Lower leg skin (tissue), 4 donors: ENCODE results near the gene SLC34A1. TPM values are rescaled to one million over a fixed set of nuclear protein-coding genes. Genes with fewer than 3 reads are reported as not detected.
A peak's percentile ranks its signal among the peaks of the same experiment; 100 is the strongest.

Source experiments
- DNase-seq, 2 donors: peaks; one replicate each; pipeline ENCODE4 v3.0.0-alpha.2; 2019; ENCODE audit warnings: low spot score in 2 of 2
- H3K4me3 ChIP-seq: fragments of 200-600 bp; sonication (generic); 2 replicates; pipeline ENCODE4 v1.5.1; 2017; ENCODE audit warnings: mild to moderate bottlenecking, low read depth; ENCODE audit not compliant: poor library complexity, severe bottlenecking
- POLR2A ChIP-seq, 2 donors: fragments of 450-650 bp; IDR thresholded peaks; one replicate each; pipeline ENCODE4 v1.6.1; 2016 to 2017; ENCODE audit warnings: antibody characterized with exemption in 2 of 2, mild to moderate bottlenecking in 1 of 2, moderate library complexity in 1 of 2
- WGBS, 2 donors: methylation state at CpG; one replicate each; pipeline ENCODE4 v1.1.5; 2018; 5-methylcytosine and 5-hydroxymethylcytosine counted together
- intact Hi-C: fragments of 100-400 bp; cut with DNase I; formaldehyde crosslinking; loops from one replicate; pipeline ENCODE4 v1.15.0; 2023; ENCODE audit warnings: low total_unique reads
- total RNA-seq, 4 donors: library from RNA; depleted of rRNA; stranded (reverse); fragments of >200 nt; gene quantifications; one replicate each; pipeline ENCODE4 v1.1.0, GENCODE V29; 2016
- TF ChIP-seq, protein P1 (sequence below), 3 donors: fragments of 450-650 bp; IDR thresholded peaks; one replicate each; pipeline ENCODE4 v1.5.1; 2016; ENCODE audit warnings: antibody characterized with exemption in 3 of 3, mild to moderate bottlenecking in 3 of 3, moderate library complexity in 2 of 3

Gene SLC34A1
- total RNA-seq, 4 donors from 2014 or later = 0.12 to 0.39 TPM; not detected in 2

DNA sequence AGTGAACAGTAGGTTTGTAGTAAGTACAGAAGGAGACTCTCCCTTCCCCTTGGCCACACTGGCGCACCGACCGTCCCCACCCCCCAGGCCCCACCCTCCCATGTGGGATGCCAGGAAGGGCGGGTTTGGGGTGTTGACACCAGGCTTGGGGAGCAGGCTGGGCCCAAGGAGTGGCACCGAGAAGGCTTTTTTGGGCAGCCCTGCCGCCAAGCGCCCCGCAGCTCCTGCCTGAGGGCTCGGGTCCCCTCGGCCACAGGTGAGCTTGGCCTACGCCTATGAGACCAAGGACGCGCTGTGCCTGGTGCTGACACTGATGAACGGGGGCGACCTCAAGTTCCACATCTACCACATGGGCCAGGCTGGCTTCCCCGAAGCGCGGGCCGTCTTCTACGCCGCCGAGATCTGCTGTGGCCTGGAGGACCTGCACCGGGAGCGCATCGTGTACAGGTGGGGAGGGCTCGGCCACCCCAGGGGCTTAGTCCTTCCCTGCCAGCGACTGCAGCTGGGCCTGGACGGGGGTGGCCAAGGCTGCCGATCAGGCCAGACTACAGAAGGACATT, 49.5 kb downstream of the SLC34A1 start:
- intact Hi-C loops = no loop called here
- 43 to 68% methylated on average over 11 to 23 of the region's 29 CpGs for WGBS, 2 donors
- TF ChIP-seq, protein P1, sequence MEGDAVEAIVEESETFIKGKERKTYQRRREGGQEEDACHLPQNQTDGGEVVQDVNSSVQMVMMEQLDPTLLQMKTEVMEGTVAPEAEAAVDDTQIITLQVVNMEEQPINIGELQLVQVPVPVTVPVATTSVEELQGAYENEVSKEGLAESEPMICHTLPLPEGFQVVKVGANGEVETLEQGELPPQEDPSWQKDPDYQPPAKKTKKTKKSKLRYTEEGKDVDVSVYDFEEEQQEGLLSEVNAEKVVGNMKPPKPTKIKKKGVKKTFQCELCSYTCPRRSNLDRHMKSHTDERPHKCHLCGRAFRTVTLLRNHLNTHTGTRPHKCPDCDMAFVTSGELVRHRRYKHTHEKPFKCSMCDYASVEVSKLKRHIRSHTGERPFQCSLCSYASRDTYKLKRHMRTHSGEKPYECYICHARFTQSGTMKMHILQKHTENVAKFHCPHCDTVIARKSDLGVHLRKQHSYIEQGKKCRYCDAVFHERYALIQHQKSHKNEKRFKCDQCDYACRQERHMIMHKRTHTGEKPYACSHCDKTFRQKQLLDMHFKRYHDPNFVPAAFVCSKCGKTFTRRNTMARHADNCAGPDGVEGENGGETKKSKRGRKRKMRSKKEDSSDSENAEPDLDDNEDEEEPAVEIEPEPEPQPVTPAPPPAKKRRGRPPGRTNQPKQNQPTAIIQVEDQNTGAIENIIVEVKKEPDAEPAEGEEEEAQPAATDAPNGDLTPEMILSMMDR (IDR thresholded peaks at IDR 0.05) = no peak
- no peak for TF ChIP-seq POLR2A (IDR thresholded peaks at IDR 0.05)
- peak in 1 of 2 donors; percentile 48 for DNase-seq
- no peak overlapping the region for H3K4me3 ChIP-seq

- TF ChIP-seq POLR2A (IDR thresholded peaks at IDR 0.05) = no peak
- TF ChIP-seq, protein P1 (IDR thresholded peaks at IDR 0.05) = no peak
- WGBS, 2 donors = 51 to 58% methylated on average over 7 to 8 of the region's 8 CpGs
- intact Hi-C loops = no loop called here
These were observed 50.2 kb downstream of the SLC34A1 start for GRCh38 chr5:177434437-177434836.

DNA sequence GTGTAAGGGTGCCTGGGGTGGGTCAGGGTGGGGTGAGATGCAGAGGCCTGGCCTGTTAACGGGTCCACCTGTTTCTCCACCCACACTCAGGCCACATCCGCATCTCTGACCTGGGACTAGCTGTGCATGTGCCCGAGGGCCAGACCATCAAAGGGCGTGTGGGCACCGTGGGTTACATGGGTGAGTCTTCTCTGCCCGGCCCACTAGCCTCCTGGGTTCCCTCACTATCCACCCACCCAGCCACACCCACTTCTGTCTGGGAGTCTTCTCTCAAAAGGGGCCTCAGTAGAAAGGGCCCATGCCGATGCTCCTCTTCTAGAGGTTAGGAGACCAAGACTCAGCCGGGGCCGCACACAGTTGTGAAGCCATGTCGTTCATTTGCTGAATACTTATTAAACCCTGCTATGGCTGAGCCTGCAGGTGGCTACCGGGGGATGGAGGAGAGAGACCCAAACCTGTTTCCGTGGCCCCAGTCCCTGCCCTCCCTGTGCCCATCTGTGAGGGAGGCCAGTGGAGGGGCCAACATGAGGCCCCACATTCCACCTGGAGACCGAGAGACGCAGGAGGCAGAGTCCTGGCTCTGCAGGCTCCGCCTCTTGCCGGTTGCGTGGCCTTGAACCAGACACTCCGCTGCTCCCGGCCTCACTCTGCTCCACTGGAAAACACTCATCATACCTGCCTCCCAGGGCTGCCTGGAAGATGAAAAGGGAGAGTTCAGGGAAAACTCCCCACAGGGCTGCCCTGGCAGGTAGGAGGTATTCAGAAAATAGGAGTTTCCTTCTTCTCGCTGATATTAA, 50.9 kb downstream of the SLC34A1 start:
- DNase-seq = no peak
- H3K4me3 ChIP-seq = no peak overlapping the region
- TF ChIP-seq, protein P1 (IDR thresholded peaks at IDR 0.05) = no peak
- no peak for TF ChIP-seq POLR2A (IDR thresholded peaks at IDR 0.05)
- intact Hi-C loops = no loop called here
- 89 to 94% methylated on average over 18 to 20 of the region's 20 CpGs for WGBS, 2 donors

More at GRCh38 chr5:177434437-177434836, 50.2 kb downstream of the SLC34A1 start:
- no peak for DNase-seq
- H3K4me3 ChIP-seq = no peak overlapping the region

DNA sequence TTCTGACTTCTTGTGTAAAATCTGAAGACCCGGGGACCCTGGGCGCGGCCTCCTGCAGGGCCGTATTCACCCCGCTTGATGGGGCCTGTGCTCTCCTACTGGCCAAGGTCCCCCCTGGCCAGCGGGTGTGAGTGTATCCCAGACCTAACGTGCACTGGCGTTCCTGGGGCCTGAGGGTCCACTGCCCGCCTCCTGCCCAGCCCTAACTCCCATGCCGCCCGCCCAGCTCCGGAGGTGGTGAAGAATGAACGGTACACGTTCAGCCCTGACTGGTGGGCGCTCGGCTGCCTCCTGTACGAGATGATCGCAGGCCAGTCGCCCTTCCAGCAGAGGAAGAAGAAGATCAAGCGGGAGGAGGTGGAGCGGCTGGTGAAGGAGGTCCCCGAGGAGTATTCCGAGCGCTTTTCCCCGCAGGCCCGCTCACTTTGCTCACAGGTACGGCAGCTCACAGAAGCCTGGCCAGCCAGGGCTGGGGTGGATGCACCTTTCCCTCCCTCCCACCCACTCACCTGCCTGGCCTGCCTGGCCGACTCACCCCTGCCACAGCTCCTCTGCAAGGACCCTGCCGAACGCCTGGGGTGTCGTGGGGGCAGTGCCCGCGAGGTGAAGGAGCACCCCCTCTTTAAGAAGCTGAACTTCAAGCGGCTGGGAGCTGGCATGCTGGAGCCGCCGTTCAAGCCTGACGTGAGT, 51.8 kb downstream of the SLC34A1 start:
- DNase-seq = no peak
- no peak overlapping the region for H3K4me3 ChIP-seq
- intact Hi-C loops = no loop called here
- no peak for TF ChIP-seq POLR2A (IDR thresholded peaks at IDR 0.05)
- TF ChIP-seq, protein P1 (IDR thresholded peaks at IDR 0.05) = no peak
- 91 to 94% methylated on average over 34 to 36 of the region's 37 CpGs for WGBS, 2 donors

DNA sequence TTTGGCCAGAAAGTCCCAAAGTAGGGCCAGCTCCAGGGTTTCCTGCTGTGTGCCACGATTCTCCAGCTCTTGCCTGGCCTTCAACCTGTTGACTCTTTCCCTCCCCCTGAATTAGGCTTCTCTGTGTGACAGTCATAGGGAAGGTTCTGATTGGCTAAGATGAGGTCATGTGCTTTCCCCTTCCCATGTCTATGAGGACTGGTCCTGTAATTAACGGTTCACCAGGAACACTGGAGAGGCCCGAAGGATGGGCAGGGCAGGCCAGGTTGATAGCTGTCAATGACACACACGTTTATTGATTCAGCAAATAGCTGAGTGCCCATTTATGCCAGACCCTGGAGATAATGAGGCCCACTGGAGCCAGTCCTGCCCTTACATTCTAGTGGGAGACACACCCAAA, 53.4 kb downstream of the SLC34A1 start:
- TF ChIP-seq POLR2A (IDR thresholded peaks at IDR 0.05) = no peak
- TF ChIP-seq, protein P1 (IDR thresholded peaks at IDR 0.05) = no peak
- DNase-seq = no peak
- intact Hi-C loops = no loop called here
- WGBS, 2 donors = 48 to 54% methylated on average over 4 of the region's 4 CpGs
- no peak overlapping the region for H3K4me3 ChIP-seq
